Right lobe of liver (tissue), 6 donors: Measurements from ENCODE around the gene UBQLNL. TPM values are rescaled to one million over a fixed set of nuclear protein-coding genes. Genes with fewer than 3 reads are reported as not detected.

Experiments used
- ATAC-seq, 4 donors: fragments of 200-7000 bp; cut with Tn5 transposase; one replicate each; pipeline ENCODE4 v1.9.1; 2020; ENCODE audit warnings: mild to moderate bottlenecking in 4 of 4, moderate library complexity in 4 of 4
- DNase-seq, 3 donors: peaks; one replicate each; pipeline ENCODE4 v3.0.0-alpha.2; 2020
- H3K27ac ChIP-seq, 3 donors: fragments of 200-600 bp; one replicate each; pipeline ENCODE4 v1.8.0; 2022
- H3K27me3 ChIP-seq, 2 donors: fragments of 200-600 bp; one replicate each; pipeline ENCODE4 v1.8.0; 2022
- H3K36me3 ChIP-seq, 4 donors: fragments of 200-600 bp; sonication (generic) in 1 of 4; one replicate each; pipeline versions ENCODE4 v1.5.1 to v1.8.0; 2017 to 2022; ENCODE audit warnings: control low read depth in 1 of 4
- H3K4me1 ChIP-seq, 4 donors: fragments of 200-600 bp; sonication (generic) in 1 of 4; one replicate each; pipeline versions ENCODE4 v1.5.1 to v1.8.0; 2017 to 2022; ENCODE audit warnings: control low read depth in 1 of 4
- H3K4me3 ChIP-seq, 3 donors: fragments of 200-600 bp; one replicate each; pipeline ENCODE4 v1.8.0; 2022
- H3K9me3 ChIP-seq, 4 donors: fragments of 200-600 bp; sonication (generic) in 1 of 4; one replicate each; pipeline versions ENCODE4 v1.5.1 to v1.8.0; 2017 to 2022; ENCODE audit warnings: control low read depth in 1 of 4
- CTCF ChIP-seq, 4 donors: fragments of 200-600 bp in 3 of 4; fragments of 450-650 bp in 1 of 4; IDR thresholded peaks; one replicate each; pipeline versions ENCODE4 v1.5.1 to v1.8.0; 2016 to 2022; ENCODE audit warnings: antibody characterized with exemption in 4 of 4, mild to moderate bottlenecking in 2 of 4
- POLR2A ChIP-seq: fragments of 450-650 bp; IDR thresholded peaks from one replicate; pipeline ENCODE4 v1.6.1; 2017; ENCODE audit warnings: antibody characterized with exemption, mild to moderate bottlenecking
- WGBS: methylation state at CpG from one replicate; pipeline ENCODE4 v1.1.6; 2018; ENCODE audit warnings: low coverage, low lambda C conversion rate; ENCODE audit not compliant: insufficient coverage; ENCODE audit errors: missing lambda C conversion rate; 5-methylcytosine and 5-hydroxymethylcytosine counted together
- intact Hi-C, 2 donors: fragments of 100-400 bp; cut with DNase I; formaldehyde crosslinking; loops; one replicate each; pipeline versions ENCODE4 v1.11.2 to v1.14.1; 2022
- total RNA-seq, 6 experiments: library from RNA; depleted of rRNA in 2 of 6; stranded (reverse); fragments of >200 nt in 2 of 6; fragmentation: NEBNext Ultra II Directional in 3 of 6; extraction: Animal tissue kit (Norgen Biotek cat#: 25700) in 3 of 6; gene quantifications; one replicate each; pipeline versions ENCODE4 v1.1.0 to v1.2.4, GENCODE V29; 2016 to 2023
- donor health status: DM: no; HTN: yes; CAD: no.
- donor health status: DM: no; HTN: no; CAD: no.
- donor health status: DM: no; HTN: no; CAD: no.
- donor health status: DM: no; HTN: yes; CAD: no.
- donor health status: DM: no; HTN: yes; CAD: no.

UBQLNL gene
- total RNA-seq, 6 experiments from 2014 or later = 0.11 to 0.32 (median 0.21) TPM; not detected in 2

DNA sequence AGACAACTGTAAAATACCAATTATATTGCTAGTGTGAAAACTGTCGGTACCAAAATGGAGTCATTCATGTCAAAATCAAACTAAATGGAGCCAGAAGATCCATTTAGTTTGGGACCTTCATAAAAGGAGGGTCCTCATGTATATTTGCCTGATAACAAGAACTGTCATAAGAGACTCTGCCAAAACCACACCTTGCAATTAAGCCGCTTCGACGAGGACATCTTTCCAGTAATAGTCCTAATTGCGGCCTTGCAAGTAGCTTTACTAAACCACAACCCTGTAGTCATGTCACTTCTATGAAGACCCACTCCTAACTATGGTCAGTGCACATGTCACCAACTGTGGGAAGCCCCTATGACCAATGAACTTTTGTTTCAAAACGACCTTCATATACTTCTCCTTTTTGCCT lies 16.1 kb downstream of the UBQLNL start:
- H3K4me1 ChIP-seq = no peaks in the 10 kb centered on the region
- 70% methylated on average over 5 of the region's 6 CpGs for WGBS
- TF ChIP-seq POLR2A (no peak), CTCF (IDR thresholded peaks at IDR 0.05) (no peak)
- intact Hi-C loops = no loop called here
- H3K4me3 ChIP-seq = no peak overlapping the region
- no peak overlapping the region for H3K27ac ChIP-seq
- DNase-seq (no peak), ATAC-seq (no peak)
- H3K27me3 ChIP-seq = no peaks in the 10 kb centered on the region
- H3K9me3 ChIP-seq = no peaks in the 10 kb centered on the region
- no peaks in the 10 kb centered on the region for H3K36me3 ChIP-seq

- no peaks in the 10 kb centered on the region for H3K9me3 ChIP-seq
- intact Hi-C loops = no loop called here
- 42% methylated on average over 2 of the region's 2 CpGs for WGBS
- H3K4me3 ChIP-seq = no peak overlapping the region
- no peak for DNase-seq
- TF ChIP-seq POLR2A (no peak), CTCF (IDR thresholded peaks at IDR 0.05) (no peak)
- H3K4me1 ChIP-seq = no peaks in the 10 kb centered on the region
- ATAC-seq = no peak
- no peak overlapping the region for H3K27ac ChIP-seq
- H3K36me3 ChIP-seq = no peaks in the 10 kb centered on the region
- H3K27me3 ChIP-seq = no peaks in the 10 kb centered on the region
Measured at GRCh38 chr11:5499671-5500070, 16.8 kb downstream of the UBQLNL start.

DNA sequence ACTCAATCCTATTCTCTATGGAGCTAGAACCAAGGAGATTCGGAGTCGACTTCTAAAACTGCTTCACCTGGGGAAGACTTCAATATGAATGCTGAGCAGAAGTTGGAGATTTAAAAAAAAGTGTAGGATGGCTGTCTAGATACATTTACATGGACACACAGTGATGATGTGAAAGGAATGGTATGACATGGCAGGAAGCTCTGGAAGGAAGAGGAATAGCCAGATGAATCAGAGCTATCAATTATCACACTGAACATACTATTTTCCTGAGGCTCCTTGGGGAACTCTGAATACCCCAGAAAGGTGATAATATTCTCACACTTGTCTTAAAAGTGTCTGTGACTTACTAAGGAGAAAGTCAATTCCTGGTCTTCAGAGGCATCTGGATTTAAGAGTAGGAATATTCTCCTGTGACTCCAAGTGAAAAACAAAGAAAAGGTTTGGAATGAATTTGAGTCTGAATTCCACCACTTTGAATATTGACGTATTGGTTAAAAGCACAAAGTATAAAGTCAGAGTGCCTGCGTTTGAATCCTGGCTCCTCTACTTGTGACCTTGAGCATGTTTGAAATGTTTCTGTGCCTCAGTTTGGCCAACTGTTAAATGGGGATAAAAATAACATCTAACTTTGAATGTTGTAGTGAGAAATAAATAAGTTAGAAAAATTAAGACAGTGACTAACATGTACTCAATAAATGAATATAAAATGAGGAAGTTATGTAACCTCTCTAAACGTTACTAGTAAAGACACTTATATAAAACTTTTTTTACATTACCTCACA lies 26.7 kb downstream of the UBQLNL start:
- H3K9me3 ChIP-seq = no peaks in the 10 kb centered on the region
- no peak overlapping the region for H3K4me3 ChIP-seq
- 40% methylated on average over 5 of the region's 5 CpGs for WGBS
- no peaks in the 10 kb centered on the region for H3K27me3 ChIP-seq
- no peak for TF ChIP-seq CTCF (IDR thresholded peaks at IDR 0.05)
- no peak for TF ChIP-seq POLR2A
- H3K36me3 ChIP-seq = no peaks in the 10 kb centered on the region
- H3K27ac ChIP-seq = no peak overlapping the region
- H3K4me1 ChIP-seq = no peaks in the 10 kb centered on the region
- intact Hi-C loops = no loop called here
- ATAC-seq (no peak), DNase-seq (no peak)

GRCh38 chr11:5488798-5489399 lies 27.6 kb downstream of the UBQLNL start:
- Histone ChIP-seq H3K4me1 (no peaks in the 10 kb centered on the region), H3K4me3 (no peak overlapping the region), H3K27me3 (no peaks in the 10 kb centered on the region), H3K27ac (no peak overlapping the region), H3K36me3 (no peaks in the 10 kb centered on the region), H3K9me3 (no peaks in the 10 kb centered on the region)
- intact Hi-C loops = no loop called here
- TF ChIP-seq CTCF (IDR thresholded peaks at IDR 0.05) = no peak
- no peak for TF ChIP-seq POLR2A
- ATAC-seq (no peak), DNase-seq (no peak)
- 43% methylated on average over 3 of the region's 4 CpGs for WGBS
